Activated effector memory CD4-positive, alpha-beta T cell treated with Interleukin-2 at 50 U/mL for 16 hours (primary cell): Measurements from ENCODE around the gene PCYOX1L.

Source experiments
- DNase-seq: peaks from one replicate; pipeline ENCODE4 v3.0.0-alpha.2; 2020

The PCYOX1L gene

GRCh38 chr5:149371296-149371962, 13.6 kb downstream of the PCYOX1L start:
- DNase-seq: peak; percentile 53

GRCh38 chr5:149372076-149372795, 14.4 kb downstream of the PCYOX1L start:
- DNase-seq: no peak

GRCh38 chr5:149372932-149373331, 15.1 kb downstream of the PCYOX1L start:
- no peak for DNase-seq

GRCh38 chr5:149374303-149374702, 16.5 kb downstream of the PCYOX1L start:
- no peak for DNase-seq

DNA sequence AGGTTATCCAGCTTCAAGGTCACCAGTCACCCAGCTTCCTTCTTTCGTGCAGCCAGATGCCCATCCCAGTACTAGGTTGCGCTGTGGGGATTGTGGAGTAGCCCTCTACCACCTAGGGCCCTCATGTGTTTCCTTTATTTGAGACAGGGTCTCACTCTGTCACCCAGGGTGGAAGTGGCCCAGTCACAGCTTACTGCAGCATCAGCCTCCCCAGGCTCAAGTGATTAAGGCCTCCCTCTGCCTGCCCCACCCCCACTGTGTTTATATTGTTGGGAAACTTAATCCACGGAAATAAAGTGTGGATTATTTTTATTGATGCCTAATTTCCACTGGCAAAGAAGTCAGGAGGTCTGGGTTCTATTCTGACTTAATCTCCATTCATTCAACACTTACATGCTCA, 17.0 kb downstream of the PCYOX1L start:
- no peak for DNase-seq

DNA sequence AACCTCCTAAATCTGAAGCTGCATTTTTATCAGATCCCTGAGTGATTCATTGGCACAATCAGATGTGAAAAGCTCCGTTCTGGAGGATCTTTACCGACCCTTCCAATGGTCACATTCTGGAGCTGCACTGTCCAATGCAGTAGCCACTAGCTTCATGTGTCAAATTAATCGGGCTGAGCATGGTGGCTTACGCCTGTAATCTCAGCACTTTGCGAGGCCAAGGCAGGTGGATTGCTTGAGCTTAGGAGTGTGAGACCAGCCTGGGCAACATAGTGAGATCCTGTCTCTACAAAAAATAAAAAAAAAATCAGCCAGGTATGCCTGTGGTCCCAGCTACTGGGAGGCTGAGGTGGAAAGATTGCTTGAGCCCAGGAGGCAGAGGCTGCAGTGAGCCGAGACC, 17.6 kb downstream of the PCYOX1L start:
- no peak for DNase-seq

DNA sequence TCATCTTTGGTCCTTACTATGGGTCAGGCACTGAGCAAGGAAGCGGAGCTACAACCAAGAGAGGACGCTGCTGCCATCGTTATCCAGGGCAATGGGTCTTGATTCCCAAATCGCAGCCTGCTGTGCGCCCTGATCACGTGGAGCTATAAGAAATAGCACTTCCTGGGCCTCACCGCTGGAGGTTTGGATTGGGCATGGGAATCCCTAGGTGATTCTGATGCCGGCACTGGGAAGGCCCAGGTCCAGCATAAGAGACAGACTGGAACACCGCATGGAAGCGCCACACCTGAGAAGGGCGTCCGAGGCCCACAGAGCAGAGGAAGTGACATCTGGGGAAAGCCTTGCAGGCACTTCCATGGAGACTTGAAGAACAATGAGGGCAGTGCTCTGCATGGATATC, 18.3 kb downstream of the PCYOX1L start:
- DNase-seq: no peak

GRCh38 chr5:149376711-149377447, 19.0 kb downstream of the PCYOX1L start:
- DNase-seq: no peak

GRCh38 chr5:149378241-149378820, 20.5 kb downstream of the PCYOX1L start:
- no peak for DNase-seq

GRCh38 chr5:149379177-149379761, 21.4 kb downstream of the PCYOX1L start, which contains the start of gene IL17B:
Gene IL17B (minus strand): TSS chr5:149379292. CDS start chr5:149379225, 67 bp downstream.
- no peak for DNase-seq

- DNase-seq: no peak
Measured at GRCh38 chr5:149379818-149380374, 22.1 kb downstream of the PCYOX1L start.

DNA sequence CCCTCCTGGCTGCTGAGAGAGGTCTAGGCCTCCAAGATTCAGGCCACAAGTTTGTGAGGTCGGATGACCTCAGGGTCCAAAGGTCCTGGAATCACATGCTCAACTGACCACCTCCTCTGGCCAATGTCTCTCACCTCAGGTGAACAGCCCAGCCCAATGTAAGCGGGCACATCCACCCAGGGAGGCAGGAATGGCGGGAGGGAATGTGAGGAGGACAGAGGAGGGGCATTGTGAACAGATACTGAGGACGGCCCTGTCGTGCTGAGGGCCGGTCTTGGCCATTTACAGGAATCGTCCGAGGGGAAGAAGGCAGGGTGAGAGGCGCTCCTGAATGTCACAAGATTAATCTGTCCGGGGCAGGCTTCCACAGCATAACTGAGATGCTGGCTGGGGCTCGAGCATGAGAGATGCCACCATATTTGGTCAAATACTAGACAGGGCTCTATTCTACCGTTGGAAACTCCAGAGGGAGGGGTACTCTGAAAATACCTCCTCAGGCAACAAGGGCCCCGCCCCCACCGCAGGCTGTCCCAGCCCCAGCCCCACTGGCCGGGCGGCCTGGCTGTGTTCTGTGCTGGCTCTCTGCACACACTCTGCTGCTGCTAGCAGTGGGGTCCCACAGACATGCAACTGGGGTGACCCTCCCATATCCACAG, 22.7 kb downstream of the PCYOX1L start:
- DNase-seq: no peak

DNA sequence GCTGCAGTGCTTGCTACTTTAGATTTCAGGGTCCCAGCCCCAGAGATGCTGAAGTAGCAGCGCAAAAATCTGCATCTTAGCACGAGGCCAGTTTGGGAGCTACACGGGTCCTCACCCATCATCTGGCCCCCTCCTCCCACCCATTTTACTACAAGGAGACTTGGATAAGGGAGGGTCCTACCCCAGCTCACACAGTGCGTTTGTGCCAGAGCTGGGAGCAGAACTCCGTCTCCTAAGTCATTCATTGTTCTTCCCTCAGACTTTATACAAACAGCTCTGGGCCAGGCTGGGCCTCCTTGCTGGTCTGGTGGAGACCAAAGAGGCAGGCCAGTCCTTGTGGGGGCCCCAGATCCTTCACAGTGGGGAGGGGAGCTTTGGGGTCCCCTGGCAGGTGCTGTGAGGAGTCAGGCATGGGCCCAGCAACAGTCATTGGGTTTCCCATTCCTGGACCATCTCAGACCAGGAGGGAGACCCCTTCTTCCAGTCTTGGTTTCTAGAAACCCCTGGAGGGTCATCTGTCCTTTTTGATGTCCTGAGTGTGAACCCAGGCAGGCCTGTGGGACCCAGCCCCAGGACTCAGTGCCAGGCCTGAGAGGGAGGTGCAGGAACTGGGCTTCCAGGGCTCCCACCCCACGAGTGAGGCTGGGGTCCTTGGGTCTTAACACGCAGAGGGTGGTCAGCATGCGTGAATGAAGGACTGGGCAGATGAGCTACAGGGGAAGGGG, 23.6 kb downstream of the PCYOX1L start:
- DNase-seq: no peak

GRCh38 chr5:149381986-149382338, 24.1 kb downstream of the PCYOX1L start:
- peak; percentile 58 for DNase-seq

GRCh38 chr5:149382517-149383220, 24.8 kb downstream of the PCYOX1L start:
- DNase-seq: no peak

- no peak for DNase-seq
Measured at GRCh38 chr5:149383399-149383798, 25.6 kb downstream of the PCYOX1L start.

DNA sequence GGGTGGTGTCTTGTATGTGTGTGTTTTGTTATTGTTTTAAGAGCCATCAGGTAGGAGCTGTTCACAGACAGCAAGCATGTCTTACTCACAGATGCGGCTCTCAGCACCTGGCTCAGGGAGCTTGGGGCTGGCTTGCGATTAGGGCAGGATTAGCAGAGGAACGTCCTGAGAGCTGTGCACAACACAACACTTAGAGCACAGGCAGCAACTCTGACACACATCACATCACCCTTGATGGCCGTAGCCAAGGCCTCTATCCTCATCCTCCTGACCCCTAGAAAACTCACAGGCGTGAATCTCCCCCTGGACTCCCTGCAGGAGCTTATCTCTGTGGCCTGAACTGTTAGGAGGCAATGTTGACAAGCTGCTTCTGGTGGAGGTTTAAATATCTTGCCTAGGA, 28.3 kb downstream of the PCYOX1L start:
- DNase-seq: no peak

GRCh38 chr5:149387081-149387631, 29.3 kb downstream of the PCYOX1L start:
- DNase-seq: no peak

DNA sequence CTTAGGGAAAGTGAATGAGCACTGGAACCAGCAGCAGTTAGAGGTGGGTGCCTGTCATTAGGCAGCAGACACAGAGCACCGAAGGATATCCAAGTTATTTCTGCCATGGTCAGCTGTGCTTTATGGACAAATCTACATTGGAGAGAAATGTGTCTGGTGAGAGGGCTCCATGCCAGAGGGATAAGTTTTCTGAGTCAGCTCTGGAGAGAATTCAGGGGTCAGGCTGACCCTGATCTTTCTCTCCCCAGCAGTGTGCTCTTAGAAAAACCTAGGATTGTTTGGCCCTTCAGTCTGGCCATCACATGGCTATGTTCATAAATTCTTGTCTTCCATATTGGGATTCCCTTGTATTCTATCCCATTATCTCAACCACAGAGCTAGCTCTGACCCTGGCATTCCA, 30.1 kb downstream of the PCYOX1L start:
- no peak for DNase-seq

GRCh38 chr5:149388498-149389190, 30.8 kb downstream of the PCYOX1L start:
- no peak for DNase-seq
